HG03159 (cell line): ENCODE results near the gene ELP5.

Experiments
- ATAC-seq: cut with Tn5 transposase; IDR thresholded peaks from one replicate; pipeline ENCODE4 v1.9.1; 2021; ENCODE audit warnings: mild to moderate bottlenecking, moderate library complexity; ENCODE audit not compliant: unreplicated experiment

ELP5 gene

DNA sequence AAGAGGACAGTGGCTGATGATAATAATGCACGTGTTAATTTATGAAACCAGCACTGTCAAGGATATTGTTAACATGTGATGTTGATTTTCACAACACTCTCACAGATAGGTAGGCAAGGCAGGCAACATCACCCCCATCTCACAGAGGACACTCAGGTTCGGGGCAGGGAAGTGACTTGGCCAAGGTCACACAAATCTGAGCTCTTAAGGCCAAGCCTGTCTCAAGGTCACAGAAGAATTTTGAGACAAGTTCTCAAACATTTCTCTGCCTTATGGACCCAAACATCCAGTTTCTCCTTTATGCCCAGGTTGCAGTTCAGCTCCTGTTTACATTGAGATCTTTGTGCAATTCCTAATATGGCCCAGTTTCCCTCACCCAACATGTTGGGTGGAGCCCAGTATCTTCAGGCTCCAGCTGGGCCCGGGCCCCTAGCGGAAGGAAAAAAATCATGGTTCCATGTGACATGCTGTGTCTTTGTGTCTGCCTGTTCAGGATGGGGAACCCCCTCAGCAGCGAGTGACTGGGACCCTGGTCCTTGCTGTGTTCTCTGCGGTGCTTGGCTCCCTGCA lies 30.8 kb downstream of the ELP5 start:
- ATAC-seq: no peak

GRCh38 chr17:7283471-7284216 lies 31.6 kb downstream of the ELP5 start:
- ATAC-seq: no peak

DNA sequence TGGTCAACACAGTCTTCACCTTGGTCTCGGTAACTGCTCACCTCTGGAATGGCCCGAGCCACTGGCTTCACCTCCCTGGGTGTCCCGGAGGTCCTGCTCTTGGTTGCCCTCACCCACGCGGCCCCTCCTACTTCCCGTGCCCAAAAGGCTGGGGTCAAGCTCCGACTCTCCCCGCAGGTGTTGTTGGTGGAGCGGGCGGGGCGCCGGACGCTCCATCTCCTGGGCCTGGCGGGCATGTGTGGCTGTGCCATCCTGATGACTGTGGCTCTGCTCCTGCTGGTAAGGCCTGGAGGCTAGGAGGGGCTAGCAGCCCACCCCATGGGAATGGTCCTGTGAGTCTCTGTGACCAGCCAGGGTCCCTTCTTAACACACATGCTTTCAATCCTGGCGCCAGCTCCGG lies 32.9 kb downstream of the ELP5 start:
- ATAC-seq: no peak

GRCh38 chr17:7285679-7286078 lies 33.7 kb downstream of the ELP5 start:
- no peak for ATAC-seq

GRCh38 chr17:7289256-7290032 lies 37.4 kb downstream of the ELP5 start:
- ATAC-seq: no peak

- ATAC-seq: no peak
Measured at GRCh38 chr17:7290166-7290565, 38.2 kb downstream of the ELP5 start.

DNA sequence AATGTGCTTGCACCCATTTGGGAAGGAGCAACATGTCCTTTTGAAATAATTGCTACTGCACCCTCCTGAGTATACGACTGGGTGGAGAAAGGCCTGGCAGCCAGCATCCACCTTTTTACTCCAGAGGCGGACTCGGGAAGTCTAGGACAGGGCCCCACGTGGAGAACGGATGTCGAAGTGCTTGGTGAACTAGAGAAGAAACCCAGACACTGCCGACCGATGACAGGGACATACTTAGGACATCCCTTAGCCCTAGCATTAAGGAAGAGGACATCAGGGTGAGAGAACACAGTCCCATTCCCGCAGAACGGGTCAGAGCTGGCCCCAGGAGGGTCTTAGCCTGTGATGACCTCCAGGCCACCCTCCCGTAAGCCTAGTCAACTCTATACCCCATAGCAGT lies 38.7 kb downstream of the ELP5 start:
- no peak for ATAC-seq

DNA sequence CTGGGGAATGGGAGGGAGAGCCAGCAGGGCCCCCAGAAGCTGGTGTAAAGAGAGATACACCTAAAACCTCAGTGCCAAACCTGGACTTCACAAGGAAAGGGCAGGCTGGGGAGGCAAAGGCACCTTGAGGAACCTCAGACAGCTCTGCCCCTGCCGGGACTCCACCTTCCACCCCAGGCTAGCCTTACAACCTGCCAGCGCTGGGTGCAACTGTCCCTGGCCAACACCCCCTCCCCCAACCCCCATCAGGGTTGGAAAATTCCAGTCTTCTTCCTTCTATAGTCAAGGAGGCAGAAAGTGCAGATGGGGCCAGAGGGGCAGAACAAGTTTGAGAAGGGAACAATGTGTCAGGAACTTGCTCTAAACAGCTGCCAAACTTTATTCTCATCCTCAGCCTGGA lies 40.2 kb downstream of the ELP5 start:
- no peak for ATAC-seq

DNA sequence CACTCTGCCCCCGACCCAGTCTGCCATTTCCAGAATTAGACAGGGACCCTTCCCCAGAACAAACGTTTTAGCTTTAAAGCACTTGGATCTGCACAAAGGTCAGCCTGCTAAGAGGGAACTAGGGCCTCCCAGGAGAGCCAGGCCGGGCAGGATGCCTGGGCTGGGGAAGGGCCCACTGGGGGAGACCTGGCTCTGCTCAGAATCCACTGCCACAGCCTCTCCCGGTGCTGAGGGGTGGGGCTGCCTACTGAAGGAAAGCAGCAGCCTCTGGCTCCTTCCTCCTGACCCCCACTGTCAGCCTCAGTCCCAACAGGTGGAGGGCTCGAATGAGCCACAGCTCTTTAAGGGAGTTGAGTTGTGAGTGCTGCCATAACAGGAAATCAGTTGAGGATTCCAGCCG lies 40.7 kb downstream of the ELP5 start:
- no peak for ATAC-seq

DNA sequence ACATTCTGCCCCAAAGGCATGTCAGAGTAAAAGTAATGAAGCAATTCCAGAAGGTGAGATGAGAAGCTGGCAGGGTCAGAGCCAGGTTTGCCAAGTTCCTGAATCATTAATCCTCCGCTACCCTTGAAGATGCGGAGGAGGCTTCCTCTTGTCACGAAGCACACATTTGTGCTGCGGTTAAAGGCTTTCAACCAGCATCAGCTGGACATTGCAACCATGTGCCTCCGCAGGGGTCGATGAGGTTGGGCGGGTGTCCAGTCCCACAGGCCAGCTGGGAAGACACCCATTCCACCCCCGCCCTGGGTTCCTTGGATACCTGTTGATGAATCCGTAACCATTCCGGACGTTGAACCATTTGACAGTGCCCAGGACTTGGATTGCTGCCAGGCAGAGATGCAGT lies 41.1 kb downstream of the ELP5 start:
- ATAC-seq: no peak

DNA sequence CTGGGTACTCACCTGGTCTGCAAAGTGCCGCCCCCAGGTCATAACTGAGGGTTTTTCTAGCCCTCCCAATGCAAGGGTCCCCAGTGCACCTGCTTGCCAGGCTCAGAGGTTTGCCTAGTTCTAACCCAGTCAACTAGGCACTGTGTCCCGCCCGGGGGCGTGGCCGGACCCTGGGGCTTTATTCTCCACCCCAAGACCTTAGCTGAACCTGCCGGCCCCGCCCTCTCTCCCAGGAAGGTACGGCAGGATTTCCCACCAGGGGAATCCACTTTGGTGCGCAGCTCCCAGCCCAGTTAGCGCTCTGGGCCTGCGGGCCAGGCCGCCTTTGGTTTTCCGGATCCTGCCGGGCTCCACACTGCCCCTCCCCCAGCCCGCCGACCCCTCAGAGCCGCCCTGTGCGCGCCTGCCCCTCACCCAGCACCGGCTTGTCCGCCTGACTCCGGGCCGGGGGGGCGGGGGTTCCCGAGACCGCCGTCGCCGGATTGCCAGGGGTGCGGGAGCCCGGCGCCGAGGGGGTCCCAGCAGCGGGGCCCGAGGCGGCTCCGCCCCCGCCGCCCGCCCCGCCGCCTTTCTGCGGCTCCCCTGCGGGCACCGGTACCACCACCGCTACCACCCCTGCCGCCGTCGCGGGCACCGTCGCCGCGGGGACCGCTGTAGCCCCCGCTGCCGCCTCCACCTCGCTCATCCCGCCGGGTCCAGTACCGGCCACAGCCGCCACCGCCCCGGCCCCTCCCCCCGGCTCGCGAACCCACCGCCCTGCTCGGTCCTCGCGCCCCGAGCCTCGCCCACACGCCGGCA lies 42.0 kb downstream of the ELP5 start:
- ATAC-seq: no peak

GRCh38 chr17:7294614-7295153 lies 42.7 kb downstream of the ELP5 start, which contains the start of gene YBX2:
TSS of gene YBX2 (minus strand) at chr17:7294639. CDS start at chr17:7294500, 139 bp downstream.
- no peak for ATAC-seq

DNA sequence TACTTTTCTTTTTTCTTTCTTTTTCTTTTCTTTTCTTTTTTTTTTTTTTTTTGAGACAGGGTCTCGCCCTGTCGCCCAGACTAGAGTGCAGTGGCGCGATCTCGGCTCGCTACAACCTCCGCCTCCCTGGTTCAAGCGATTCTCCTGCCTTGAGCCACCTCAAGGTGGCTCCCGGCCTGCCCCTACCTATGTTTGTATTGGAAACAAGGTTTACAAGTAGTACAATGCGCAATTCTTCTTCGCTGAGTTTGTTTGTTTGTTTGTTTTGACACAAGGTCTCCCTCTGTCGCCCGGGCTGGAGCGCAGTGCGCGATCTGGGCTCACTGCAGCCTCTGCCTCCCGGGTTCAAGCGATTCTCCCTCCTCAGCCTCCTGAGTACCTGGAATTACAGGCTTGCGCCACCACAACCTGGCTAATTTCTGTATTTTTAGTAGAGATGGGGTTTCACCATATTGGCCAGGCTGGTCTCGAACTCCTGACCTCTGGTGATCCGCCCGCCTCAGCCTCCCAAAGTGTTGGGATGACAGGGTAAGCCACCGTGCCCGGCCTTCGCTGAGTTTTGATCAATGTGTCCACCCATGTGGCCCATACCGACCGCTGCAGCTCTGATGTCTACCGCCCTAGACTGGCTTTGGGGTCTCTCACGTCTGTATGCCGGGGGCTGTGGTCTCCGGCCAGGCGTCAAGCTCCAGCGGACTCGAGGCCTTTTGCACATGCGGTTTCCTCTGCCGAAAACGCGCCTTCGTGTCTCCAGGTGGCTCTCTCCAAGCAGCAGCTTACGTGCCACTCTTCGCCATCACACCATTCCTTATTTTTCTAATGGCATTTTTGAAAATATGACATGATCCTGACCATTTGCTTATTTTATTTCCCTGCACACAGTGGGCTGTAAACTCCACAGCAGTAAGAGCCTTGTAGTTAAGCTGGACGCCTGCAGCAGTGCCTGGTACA lies 43.5 kb downstream of the ELP5 start:
- no peak for ATAC-seq

DNA sequence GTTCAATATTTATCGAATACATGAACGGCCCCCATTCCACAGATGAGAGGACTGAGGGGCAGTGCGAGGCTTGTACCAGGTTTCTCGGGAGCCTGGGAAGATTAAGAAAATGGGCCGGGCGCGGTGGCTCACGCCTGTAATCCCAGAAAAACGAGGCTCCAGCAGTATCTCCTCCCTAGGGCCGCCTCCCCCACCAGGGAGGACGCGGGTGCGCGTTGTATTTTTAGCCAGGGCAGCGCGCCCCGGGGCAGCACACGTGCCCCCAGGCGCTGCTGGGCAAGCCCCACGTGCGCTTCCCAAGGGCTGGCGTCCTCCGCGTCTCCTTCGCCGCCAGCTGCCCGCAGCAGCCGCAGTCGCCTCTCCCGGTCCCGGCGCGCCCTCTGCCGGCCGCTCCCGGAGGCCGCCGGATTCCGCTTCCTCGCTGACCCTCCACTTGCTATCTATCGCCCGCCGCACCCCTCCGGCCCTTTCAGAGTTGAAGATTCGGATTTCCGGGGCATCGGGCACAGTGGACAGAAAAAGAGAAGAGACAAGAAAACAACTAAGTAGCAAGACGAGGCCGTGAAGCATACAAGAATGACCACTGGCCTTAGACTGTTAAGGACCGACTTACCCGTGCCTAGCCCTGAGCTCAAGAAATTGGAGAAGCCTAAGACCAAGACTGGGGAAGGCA lies 44.3 kb downstream of the ELP5 start:
- no peak for ATAC-seq

GRCh38 chr17:7304179-7304578 lies 52.2 kb downstream of the ELP5 start:
- no peak for ATAC-seq

DNA sequence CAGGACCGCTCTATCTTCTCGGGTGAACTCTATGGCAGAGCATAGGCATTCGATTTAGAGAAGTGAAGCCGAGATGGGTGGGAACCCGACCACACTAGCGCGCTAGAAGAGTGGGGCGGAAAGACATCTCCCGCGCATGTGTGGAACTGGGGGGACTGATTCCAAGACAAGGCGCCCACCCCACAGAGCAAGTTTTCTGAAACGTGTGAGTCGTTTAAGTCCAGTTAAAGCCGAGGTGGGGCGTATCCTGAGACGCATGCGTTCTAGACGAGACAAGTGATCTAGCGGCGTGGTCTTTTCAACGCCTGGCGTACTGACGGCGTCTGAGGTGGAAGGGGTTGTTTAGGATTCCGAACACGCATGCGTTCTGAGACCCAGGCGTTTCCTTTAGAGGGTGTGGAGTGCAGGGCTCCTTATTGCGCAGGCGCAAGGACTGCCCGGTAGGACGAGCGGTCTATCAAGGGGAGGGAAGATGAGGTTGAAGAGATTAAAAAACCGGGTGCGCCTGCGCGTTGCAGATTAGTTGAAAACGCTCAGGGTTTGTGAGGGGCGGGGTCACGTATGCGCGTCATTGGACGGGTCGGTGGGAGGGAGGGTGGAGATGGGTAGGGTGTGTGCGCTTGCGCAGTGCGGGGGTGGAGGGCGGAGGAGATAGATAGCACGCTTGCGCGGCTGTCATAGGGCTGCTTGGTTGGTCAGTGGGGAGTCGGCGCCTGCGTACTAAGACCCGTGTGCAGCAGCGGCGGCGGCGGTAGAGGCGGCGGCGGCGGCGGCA lies 55.1 kb downstream of the ELP5 start, which contains the start of gene EIF5A:
Gene EIF5A (plus strand): TSS at position 718 of the 775 bp plus-strand sequence. CDS start 2,008 bp downstream, outside the sequence.
- ATAC-seq: peak; percentile 62

DNA sequence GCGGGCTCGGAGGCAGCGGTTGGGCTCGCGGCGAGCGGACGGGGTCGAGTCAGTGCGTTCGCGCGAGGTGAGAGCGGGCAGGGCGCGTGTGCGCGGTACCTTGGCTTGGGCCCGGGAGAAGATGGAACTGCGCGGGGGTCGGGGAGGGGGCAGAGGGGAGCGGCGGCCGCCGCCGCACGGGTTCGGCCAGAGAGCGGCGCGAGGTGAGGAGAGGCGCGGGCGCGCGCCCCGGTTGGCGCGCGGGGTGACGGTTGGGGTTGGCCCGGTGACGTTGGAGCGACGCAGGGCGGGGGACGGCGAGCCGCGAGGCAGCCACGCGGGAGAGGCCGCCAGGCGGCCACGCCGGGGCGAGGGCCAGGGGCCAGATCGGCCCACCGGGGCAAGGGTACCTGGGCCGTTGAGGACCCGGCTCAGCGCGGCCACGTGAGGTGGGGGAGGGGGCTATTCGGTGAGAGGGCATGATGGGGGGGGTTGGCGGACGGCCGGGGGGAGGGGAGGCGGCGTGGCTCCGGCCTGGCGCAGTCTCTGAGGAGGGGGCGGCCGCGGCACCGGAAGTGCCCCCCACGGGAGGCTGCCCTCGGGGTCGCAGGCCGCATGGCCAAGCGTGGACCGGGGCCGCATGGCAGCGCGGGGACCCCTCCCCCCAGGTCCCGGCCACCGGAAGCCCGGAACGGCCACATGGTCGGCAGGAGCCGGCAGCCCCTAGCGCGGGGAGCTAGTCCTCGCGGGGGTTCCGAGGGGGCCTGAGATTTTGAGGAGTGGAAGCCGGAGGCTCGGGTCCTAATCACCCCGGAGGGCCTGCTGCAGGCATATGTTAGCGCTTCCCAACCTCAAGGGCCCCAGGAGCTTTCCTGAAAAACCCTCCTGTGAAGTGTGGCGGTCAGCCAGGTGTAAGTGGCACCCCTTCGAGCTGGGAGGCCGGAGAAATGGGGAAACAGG lies 55.9 kb downstream of the ELP5 start:
- no peak for ATAC-seq
